OCI-LY3 (cell line): Measurements from ENCODE around the gene UBE2QL1.

Experiments
- H2AFZ ChIP-seq: fragments of 200-600, 300-600 bp; shearing (Covaris generic); 2 replicates; pipeline ENCODE4 v1.6.0; 2014; ENCODE audit warnings: antibody characterized with exemption, low read depth, low read length
- H3K27ac ChIP-seq: fragments of 200-600, 300-600 bp; sonication (generic); 2 replicates; pipeline ENCODE4 v1.5.1; 2014; ENCODE audit warnings: mild to moderate bottlenecking, low read length, moderate library complexity, mixed read lengths
- H3K27me3 ChIP-seq: fragments of 200-600, 300-600 bp; sonication (generic); 2 replicates; pipeline ENCODE4 v1.6.1; 2014; ENCODE audit warnings: low read depth, low read length, mixed read lengths
- H3K36me3 ChIP-seq: fragments of 200-600, 300-600 bp; sonication (generic); replicated peaks from 2 replicates; pipeline ENCODE3; 2014; ENCODE audit warnings: low read depth, low read length, mixed read lengths
- H3K4me1 ChIP-seq: fragments of 300-600, 200-600 bp; sonication (generic); 2 replicates; pipeline ENCODE4 v1.6.1; 2014; ENCODE audit warnings: low read length, mixed read lengths
- H3K4me2 ChIP-seq: fragments of 200-600, 300-600 bp; sonication (generic); 2 replicates; pipeline ENCODE4 v1.6.1; 2014; ENCODE audit warnings: low read length, mixed read lengths
- H3K4me3 ChIP-seq: fragments of 300-600, 200-600 bp; sonication (generic); 2 replicates; pipeline ENCODE4 v1.5.1; 2014; ENCODE audit warnings: antibody characterized with exemption, mild to moderate bottlenecking, low read length, moderate library complexity
- H3K79me2 ChIP-seq: fragments of 300-600, 200-600 bp; shearing (Covaris generic); 2 replicates; pipeline ENCODE4 v1.6.1; 2014; ENCODE audit warnings: mild to moderate bottlenecking, low read length, mixed read lengths
- H3K9ac ChIP-seq: fragments of 300-600, 200-600 bp; shearing (Covaris generic); 2 replicates; pipeline ENCODE4 v1.6.0; 2014; ENCODE audit warnings: mild to moderate bottlenecking, low read length, moderate library complexity
- H3K9me3 ChIP-seq: fragments of 200-600, 300-600 bp; shearing (Covaris generic); 2 replicates; pipeline ENCODE4 v1.6.1; 2014; ENCODE audit warnings: low read length, mixed read lengths; ENCODE audit not compliant: insufficient read depth
- H4K20me1 ChIP-seq: fragments of 200-600, 300-600 bp; sonication (generic); 2 replicates; pipeline ENCODE4 v1.6.1; 2016; ENCODE audit warnings: low read length, mixed read lengths; ENCODE audit not compliant: insufficient read depth
- EZH2phosphoT487 ChIP-seq: fragments of 200-600 bp; shearing (Covaris generic); IDR thresholded peaks from 2 replicates; pipeline ENCODE4 v1.6.1; 2018; ENCODE audit warnings: antibody characterized with exemption, mixed run types, low read depth
- TF ChIP-seq, protein P1 (sequence below): fragments of 200-600, 300-600 bp; sonication (generic); IDR thresholded peaks from 2 replicates; pipeline ENCODE4 v1.5.1; 2014; ENCODE audit warnings: antibody characterized with exemption, low read length, low read depth

UBE2QL1 gene

DNA sequence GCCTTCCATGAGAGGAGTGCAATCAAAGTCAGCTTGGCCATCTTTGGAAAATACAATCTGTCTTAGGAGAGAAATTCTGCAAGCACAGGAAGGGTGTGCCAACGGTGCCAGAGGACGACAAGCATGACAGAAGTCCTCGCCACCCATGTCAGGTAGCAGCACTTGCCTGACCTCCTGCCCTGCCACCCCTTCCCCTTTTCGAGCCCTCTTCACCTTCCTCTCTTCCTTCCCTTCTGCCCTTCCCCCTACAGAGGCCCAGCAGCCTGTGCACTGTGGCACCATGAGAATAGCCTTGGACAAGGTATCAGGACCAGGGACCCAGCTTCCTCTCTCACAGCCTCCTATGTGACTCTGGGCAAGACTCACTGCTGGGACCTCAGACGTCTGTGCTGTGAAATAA is 5.3 kb upstream of the UBE2QL1 start:
- Histone ChIP-seq H3K4me3 (no peak overlapping the region), H3K36me3 (no peaks in the 10 kb centered on the region), H2AFZ (no peak overlapping the region), H3K9me3 (no peaks in the 10 kb centered on the region), H4K20me1 (no peaks in the 10 kb centered on the region), H3K27me3 (no peaks in the 10 kb centered on the region), H3K27ac (no peak overlapping the region), H3K4me1 (no peaks in the 10 kb centered on the region), H3K9ac (no peak overlapping the region), H3K4me2 (no peak overlapping the region), H3K79me2 (no peaks in the 10 kb centered on the region)
- no peak for TF ChIP-seq EZH2phosphoT487
- TF ChIP-seq, protein P1, sequence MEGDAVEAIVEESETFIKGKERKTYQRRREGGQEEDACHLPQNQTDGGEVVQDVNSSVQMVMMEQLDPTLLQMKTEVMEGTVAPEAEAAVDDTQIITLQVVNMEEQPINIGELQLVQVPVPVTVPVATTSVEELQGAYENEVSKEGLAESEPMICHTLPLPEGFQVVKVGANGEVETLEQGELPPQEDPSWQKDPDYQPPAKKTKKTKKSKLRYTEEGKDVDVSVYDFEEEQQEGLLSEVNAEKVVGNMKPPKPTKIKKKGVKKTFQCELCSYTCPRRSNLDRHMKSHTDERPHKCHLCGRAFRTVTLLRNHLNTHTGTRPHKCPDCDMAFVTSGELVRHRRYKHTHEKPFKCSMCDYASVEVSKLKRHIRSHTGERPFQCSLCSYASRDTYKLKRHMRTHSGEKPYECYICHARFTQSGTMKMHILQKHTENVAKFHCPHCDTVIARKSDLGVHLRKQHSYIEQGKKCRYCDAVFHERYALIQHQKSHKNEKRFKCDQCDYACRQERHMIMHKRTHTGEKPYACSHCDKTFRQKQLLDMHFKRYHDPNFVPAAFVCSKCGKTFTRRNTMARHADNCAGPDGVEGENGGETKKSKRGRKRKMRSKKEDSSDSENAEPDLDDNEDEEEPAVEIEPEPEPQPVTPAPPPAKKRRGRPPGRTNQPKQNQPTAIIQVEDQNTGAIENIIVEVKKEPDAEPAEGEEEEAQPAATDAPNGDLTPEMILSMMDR = no peak

GRCh38 chr5:6446042-6446441 is 2.6 kb upstream of the UBE2QL1 start:
- TF ChIP-seq, protein P1 = no peak
- no peak for TF ChIP-seq EZH2phosphoT487
- Histone ChIP-seq H4K20me1 (no peaks in the 10 kb centered on the region), H2AFZ (no peak overlapping the region), H3K9me3 (no peaks in the 10 kb centered on the region), H3K4me1 (no peaks in the 10 kb centered on the region), H3K27ac (no peak overlapping the region), H3K79me2 (no peaks in the 10 kb centered on the region), H3K9ac (no peak overlapping the region), H3K4me3 (no peak overlapping the region), H3K27me3 (no peaks in the 10 kb centered on the region), H3K36me3 (no peaks in the 10 kb centered on the region), H3K4me2 (no peak overlapping the region)

DNA sequence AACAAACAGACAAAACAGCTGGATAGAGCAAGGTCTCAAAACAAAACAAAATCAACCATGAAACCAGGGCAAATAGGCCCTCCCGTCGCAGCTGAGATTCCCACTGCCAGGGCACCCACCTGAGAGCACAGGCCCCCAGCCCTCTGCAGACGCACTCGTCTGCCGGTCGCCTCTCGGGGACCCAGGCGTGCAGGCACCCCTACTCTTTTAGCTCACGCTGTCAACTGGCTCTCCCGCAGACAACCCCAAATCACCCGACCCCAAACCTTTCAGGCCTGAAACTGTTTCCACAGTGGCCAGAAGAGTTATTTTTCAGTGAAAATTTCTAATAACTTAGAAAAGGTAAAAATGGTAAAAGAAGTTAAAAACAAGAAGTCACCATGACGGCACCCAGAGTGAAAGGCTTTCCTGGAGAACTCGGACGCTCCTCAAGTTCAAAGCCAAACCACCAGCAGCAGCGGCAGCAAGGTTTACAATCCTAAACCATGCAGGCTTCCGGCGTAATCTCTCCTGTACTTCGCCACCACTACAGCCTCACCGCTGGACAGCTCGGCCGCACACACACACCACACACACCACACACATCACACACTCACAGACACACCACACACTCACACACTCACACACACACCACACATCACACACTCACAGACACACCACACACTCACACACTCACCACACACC is 1.9 kb upstream of the UBE2QL1 start:
- Histone ChIP-seq H3K27me3 (peaks cover 4% of the 10 kb centered on the region), H4K20me1 (no peaks in the 10 kb centered on the region), H3K9ac (no peak overlapping the region), H3K79me2 (no peaks in the 10 kb centered on the region), H3K36me3 (no peaks in the 10 kb centered on the region), H3K4me3 (no peak overlapping the region), H3K4me1 (no peaks in the 10 kb centered on the region), H3K27ac (no peak overlapping the region), H3K9me3 (no peaks in the 10 kb centered on the region), H2AFZ (no peak overlapping the region), H3K4me2 (no peak overlapping the region)
- TF ChIP-seq EZH2phosphoT487 = no peak
- TF ChIP-seq, protein P1 = no peak

DNA sequence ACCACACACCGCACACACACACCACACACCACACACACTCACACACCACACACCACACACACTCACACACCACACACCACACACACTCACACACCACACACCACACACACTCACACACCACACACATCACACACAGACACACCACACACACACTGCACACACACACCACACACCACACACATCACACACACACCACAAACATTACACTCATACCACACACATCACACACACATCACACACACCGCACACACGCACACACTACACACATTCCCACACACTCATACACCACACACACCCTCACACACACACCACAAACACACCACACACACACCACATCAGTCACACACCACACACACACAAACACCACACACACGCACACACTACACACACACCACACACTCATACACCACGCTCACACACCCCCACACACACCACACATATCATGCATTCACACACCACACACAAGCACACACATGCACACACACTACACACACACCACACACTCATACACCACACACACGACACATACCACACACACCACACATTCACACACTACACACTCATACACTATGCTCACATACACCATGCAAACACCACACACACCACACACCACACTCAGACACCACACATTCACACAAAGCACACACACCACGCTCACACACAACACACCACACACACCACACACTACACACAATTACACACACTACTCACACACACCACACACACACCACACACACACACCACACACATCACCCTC is 1.1 kb upstream of the UBE2QL1 start:
- no peak overlapping the region for H3K27ac ChIP-seq
- no peak overlapping the region for H3K4me3 ChIP-seq
- no peaks in the 10 kb centered on the region for H3K4me1 ChIP-seq
- H3K4me2 ChIP-seq = no peak overlapping the region
- H4K20me1 ChIP-seq = no peaks in the 10 kb centered on the region
- H3K27me3 ChIP-seq = peaks cover 4% of the 10 kb centered on the region
- no peak for TF ChIP-seq EZH2phosphoT487
- TF ChIP-seq, protein P1 = no peak
- no peaks in the 10 kb centered on the region for H3K79me2 ChIP-seq
- H3K36me3 ChIP-seq = no peaks in the 10 kb centered on the region
- no peak overlapping the region for H2AFZ ChIP-seq
- H3K9me3 ChIP-seq = no peaks in the 10 kb centered on the region
- H3K9ac ChIP-seq = no peak overlapping the region
